SU-DHL-6 (cell line): ENCODE results near the gene PTP4A2.

Experiments used
- H2AFZ ChIP-seq: fragments of 200-600 bp; sonication (generic); 2 replicates; pipeline ENCODE4 v1.6.1; 2014; ENCODE audit warnings: low read depth, mild to moderate bottlenecking, moderate library complexity, mixed read lengths, antibody characterized with exemption, low read length; ENCODE audit not compliant: severe bottlenecking
- H3F3A ChIP-seq: fragments of 200-600 bp; shearing (Covaris generic); 2 replicates; pipeline ENCODE4 v1.6.0; 2016; ENCODE audit warnings: antibody characterized with exemption, mild to moderate bottlenecking; ENCODE audit not compliant: insufficient read depth
- H3K27ac ChIP-seq: fragments of 200-600 bp; sonication (generic); 2 replicates; pipeline ENCODE4 v1.5.1; 2016; ENCODE audit warnings: low read depth, mild to moderate bottlenecking, low read length, moderate library complexity, mixed read lengths
- H3K27me3 ChIP-seq: fragments of 200-600 bp; sonication (generic), shearing (Covaris generic); 2 replicates; pipeline ENCODE4 v1.6.0; 2014; ENCODE audit warnings: mild to moderate bottlenecking, low read length
- H3K36me3 ChIP-seq: fragments of 200-600 bp; sonication (generic); 2 replicates; pipeline ENCODE4 v1.6.1; 2014; ENCODE audit warnings: mild to moderate bottlenecking, low read length, mixed read lengths
- H3K4me2 ChIP-seq: fragments of 300-600, 200-600 bp; shearing (Covaris generic), sonication (generic); 2 replicates; pipeline ENCODE4 v1.6.0; 2014; ENCODE audit warnings: low read length, low read depth, mild to moderate bottlenecking; ENCODE audit not compliant: poor library complexity, severe bottlenecking
- H3K4me3 ChIP-seq: fragments of 200-600 bp; sonication (generic); 2 replicates; pipeline ENCODE4 v1.5.1; 2014; ENCODE audit warnings: antibody characterized with exemption, low read length, mild to moderate bottlenecking, mixed read lengths; ENCODE audit not compliant: insufficient read depth, poor library complexity, severe bottlenecking
- H3K79me2 ChIP-seq: fragments of 200-600 bp; sonication (generic); 2 replicates; pipeline ENCODE4 v1.6.1; 2014; ENCODE audit warnings: mild to moderate bottlenecking, low read length, moderate library complexity; ENCODE audit not compliant: insufficient read depth
- H3K9ac ChIP-seq: fragments of 200-600 bp; sonication (generic); 2 replicates; pipeline ENCODE4 v1.7.0; 2014; ENCODE audit warnings: mild to moderate bottlenecking, low read length
- H3K9me2 ChIP-seq: fragments of 200-600 bp; sonication (generic); replicated peaks from 2 replicates; pipeline ENCODE4 v1.6.1; 2014; ENCODE audit warnings: low read length; ENCODE audit not compliant: insufficient read depth
- H3K9me3 ChIP-seq: fragments of 200-600 bp; sonication (generic); 2 replicates; pipeline ENCODE4 v1.6.1; 2014; ENCODE audit warnings: low read length, mixed read lengths; ENCODE audit not compliant: insufficient read depth
- H4K20me1 ChIP-seq: fragments of 200-600 bp; sonication (generic); 2 replicates; pipeline ENCODE4 v1.6.1; 2014; ENCODE audit warnings: low read depth, mild to moderate bottlenecking, antibody characterized with exemption, low read length, moderate library complexity, mixed read lengths
- CTCF ChIP-seq: fragments of 200-600 bp; sonication (generic); IDR thresholded peaks from one replicate; pipeline ENCODE4 v1.5.1; 2017; ENCODE audit warnings: antibody characterized with exemption, mild to moderate bottlenecking, low read length, moderate library complexity; ENCODE audit not compliant: insufficient read depth, poor library complexity, severe bottlenecking
- EZH2phosphoT487 ChIP-seq: fragments of 200-600 bp; sonication (generic), shearing (Covaris generic); conservative IDR thresholded peaks from 2 replicates; pipeline ENCODE4 v1.6.1; 2018; ENCODE audit warnings: mild to moderate bottlenecking, antibody characterized with exemption, low read length, moderate library complexity, mixed read lengths

PTP4A2 gene

DNA sequence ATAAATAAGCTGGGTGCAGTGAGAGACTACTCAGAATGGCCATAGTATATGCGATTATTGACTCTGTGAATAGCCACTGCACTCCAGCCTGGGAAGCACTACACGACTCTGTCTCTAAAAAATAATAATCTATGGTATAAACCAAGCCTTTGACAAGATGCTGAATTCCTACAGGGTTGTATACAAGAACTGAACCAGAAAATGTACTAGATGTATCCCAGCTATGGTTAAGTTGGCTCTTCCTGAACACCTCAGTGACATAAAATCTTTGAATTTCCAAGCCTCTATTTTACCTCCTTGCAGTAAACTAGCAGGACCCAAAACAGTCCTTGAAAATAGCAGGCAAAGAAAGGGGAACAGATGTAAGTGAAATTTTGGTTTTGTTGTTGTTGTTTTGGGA lies 32.5 kb downstream of the PTP4A2 start:
- no peaks in the 10 kb centered on the region for H3K9me2 ChIP-seq
- H3K36me3 ChIP-seq: peaks cover 9% of the 10 kb centered on the region
- H3K9ac ChIP-seq: no peak overlapping the region
- 0 out of 2 replicates have a peak overlapping the region, but pooled peaks have one; percentile 0 for H3K27ac ChIP-seq
- H3K4me3 ChIP-seq: no peak overlapping the region
- no peaks in the 10 kb centered on the region for H3K79me2 ChIP-seq
- H3F3A ChIP-seq: peaks cover 37% of the 10 kb centered on the region
- no peak overlapping the region for H2AFZ ChIP-seq
- no peak overlapping the region for H3K4me2 ChIP-seq
- no peaks in the 10 kb centered on the region for H3K9me3 ChIP-seq
- TF ChIP-seq EZH2phosphoT487 (no peak), CTCF (no peak)
- H3K27me3 ChIP-seq: no peaks in the 10 kb centered on the region
- no peaks in the 10 kb centered on the region for H4K20me1 ChIP-seq

GRCh38 chr1:31905093-31905509 lies 33.1 kb downstream of the PTP4A2 start:
- H3K9ac ChIP-seq: no peak overlapping the region
- H3K9me3 ChIP-seq: no peaks in the 10 kb centered on the region
- no peak overlapping the region for H3K4me3 ChIP-seq
- no peaks in the 10 kb centered on the region for H3K9me2 ChIP-seq
- no peaks in the 10 kb centered on the region for H3K27me3 ChIP-seq
- H3K27ac ChIP-seq: no peak overlapping the region
- H3K4me2 ChIP-seq: no peak overlapping the region
- H3F3A ChIP-seq: peaks cover 37% of the 10 kb centered on the region
- H2AFZ ChIP-seq: no peak overlapping the region
- TF ChIP-seq CTCF: no peak
- no peak for TF ChIP-seq EZH2phosphoT487
- H4K20me1 ChIP-seq: no peaks in the 10 kb centered on the region
- peaks cover 6% of the 10 kb centered on the region for H3K36me3 ChIP-seq
- no peaks in the 10 kb centered on the region for H3K79me2 ChIP-seq

DNA sequence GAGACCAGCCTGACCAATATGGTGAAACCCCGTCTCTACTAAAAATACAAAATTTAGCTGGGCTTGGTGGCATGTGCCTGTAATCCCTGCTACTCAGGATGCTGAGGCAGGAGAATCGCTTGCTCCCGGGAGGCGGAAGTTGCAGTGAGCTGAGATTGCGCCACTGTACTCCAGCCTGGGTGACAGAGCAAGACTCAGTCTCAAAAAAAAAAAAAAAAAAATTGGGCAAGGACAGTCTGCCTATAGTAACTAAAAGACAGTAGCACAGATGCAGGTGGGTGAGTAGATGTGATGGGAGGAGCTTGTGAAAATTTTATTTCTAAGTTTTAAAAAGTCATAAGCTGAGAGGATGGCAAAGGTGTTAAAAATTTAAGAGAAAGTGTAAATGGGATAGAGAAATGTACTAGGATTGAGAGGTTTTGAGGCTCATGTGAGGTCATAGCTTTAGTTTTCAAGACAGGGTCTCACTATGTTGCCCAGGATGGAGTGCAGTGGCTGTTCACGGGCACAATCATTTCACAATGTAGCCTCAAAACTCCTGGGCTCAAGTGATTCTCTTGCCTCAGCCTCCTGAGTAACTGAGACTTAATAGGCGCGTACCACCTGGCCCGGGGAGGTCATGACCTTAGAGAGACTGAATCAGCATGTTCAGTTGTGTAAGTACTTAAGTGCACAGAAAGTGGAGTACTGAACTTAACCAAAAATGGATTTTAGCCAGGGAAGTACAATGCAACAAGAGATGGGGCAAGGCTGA lies 33.7 kb downstream of the PTP4A2 start:
- H3K27me3 ChIP-seq: no peaks in the 10 kb centered on the region
- H3K9me2 ChIP-seq: no peaks in the 10 kb centered on the region
- no peaks in the 10 kb centered on the region for H3K9me3 ChIP-seq
- H3K4me2 ChIP-seq: no peak overlapping the region
- H3K4me3 ChIP-seq: no peak overlapping the region
- H4K20me1 ChIP-seq: no peaks in the 10 kb centered on the region
- H3K9ac ChIP-seq: no peak overlapping the region
- peaks cover 37% of the 10 kb centered on the region for H3F3A ChIP-seq
- H3K36me3 ChIP-seq: peaks cover 6% of the 10 kb centered on the region
- no peak overlapping the region for H3K27ac ChIP-seq
- no peak for TF ChIP-seq EZH2phosphoT487
- no peak for TF ChIP-seq CTCF
- H2AFZ ChIP-seq: no peak overlapping the region
- no peaks in the 10 kb centered on the region for H3K79me2 ChIP-seq
